Limb (tissue), 2 donors: ENCODE data around the gene NREP.

Source experiments
- DNase-seq, 2 donors: peaks; one replicate each; pipeline ENCODE4 v3.0.0-alpha.2; 2016; ENCODE audit errors: extremely low spot score in 2 of 2

Gene NREP, protein sequence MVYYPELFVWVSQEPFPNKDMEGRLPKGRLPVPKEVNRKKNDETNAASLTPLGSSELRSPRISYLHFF

DNA sequence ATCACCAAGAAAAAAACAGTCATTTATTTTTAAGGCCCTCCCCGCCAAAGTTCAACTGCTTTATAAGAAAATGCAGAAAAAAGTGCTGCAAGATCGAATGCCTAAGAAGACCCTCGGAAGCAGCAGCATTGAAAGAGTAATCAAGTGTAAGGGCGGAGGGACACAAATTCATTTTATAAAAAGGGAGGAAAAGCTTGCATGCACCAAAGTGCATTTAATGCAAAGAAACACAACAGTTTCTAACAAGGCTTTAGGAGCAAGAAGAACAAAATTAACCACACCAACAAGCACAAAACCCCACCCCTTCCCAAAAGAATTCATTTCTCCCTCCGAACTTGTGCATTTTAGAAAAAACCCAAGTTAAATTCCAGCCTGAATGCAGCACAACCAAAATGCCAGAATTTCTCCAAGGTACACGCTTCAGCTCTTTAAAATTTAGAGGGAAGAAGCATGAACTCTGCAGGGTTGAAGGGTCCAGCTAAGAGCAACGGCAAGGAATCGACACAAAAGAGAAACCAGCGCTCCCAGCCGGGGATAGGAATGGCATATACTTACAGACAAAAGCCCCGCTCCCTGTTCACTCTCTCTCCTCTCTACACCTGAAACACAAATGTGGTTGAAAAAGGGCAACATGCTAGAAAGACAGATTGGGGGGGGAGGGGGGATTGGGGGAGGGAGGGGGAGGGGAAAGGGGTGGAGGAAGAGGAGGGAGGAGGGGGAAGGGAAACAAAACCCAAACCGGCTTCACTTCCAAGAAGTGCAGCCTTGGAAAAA lies at the start of gene NREP:
Gene NREP (minus strand): TSS at position 614 of the 774 bp plus-strand sequence. CDS start 1,422 bp downstream, outside the sequence.
- DNase-seq = peak in 1 of 2 donors; percentile 63

DNA sequence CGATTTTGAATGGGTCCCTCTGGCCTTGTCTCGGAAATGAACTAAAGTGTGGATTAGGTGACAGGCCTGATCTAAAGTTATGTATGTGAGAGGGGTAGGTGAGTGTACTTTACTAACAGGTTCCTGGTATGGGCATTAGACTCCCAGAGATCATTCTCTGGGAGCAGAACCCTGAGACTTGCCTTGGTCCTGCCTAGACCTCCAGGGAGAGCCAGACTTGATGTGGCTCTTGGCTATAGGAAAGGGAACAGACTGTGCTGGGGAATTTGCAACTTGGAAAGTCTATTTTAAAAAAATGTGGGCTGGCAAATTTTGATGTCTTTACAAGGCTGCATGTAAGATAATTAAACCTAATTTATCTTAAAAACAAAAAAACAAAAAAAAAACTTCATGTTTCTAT lies 49.8 kb upstream of the NREP start:
- no peak for DNase-seq

DNA sequence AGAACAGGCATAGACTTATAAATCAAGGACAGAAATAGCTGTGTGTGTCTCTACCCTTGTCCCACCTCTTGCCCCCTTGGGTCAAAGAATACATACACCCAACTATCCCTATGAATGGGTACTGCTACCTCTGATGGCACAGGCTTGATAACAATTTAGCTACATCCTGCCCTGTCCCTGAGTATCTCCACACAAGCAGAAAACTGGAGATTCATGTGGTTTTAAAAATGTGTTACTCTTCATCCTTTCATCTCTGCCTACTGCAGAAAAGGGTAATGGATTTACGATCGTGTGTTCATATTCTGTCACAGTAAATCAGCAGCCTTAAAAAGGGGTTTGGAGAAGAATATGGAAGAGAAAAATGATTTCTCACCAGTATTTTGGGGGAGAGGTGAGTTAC lies 49.2 kb upstream of the NREP start:
- DNase-seq = no peak

DNA sequence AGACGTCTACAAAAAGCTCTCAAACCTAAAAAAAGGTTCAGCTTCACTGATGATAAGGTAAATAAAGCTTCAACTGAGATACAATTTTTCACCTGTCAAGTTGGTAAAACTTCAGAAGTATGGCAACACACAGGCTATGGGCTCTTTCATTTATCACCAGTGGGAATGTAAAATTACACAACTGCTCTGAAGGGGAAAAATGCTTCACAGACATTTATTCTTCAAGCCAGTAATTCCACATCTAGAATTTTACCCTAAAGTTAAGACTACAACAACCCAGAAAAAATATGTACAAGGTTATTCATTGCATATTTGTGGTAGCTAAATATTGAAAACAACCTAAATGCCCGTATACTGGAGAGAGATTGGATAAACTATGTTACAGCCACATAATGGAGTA lies 48.1 kb upstream of the NREP start:
- DNase-seq = no peak

DNA sequence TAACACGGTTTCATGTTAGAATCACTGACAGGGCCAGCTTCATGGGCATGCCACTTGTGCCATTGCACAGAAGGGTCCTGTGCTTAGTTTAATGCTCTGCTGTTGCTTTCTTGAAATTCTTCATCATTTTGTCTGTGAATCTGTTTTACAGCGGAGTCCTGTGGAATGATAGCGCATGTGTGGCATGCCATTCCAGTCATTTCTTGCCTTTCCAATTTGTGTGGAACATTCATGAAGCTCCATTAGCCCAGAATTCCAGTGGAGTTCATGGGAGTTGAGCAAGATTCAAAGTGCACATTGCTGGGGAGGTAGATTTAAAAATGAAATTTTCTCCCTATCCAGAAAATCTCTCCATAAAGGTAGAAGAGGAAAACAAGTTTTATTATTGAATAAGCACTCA lies 43.4 kb upstream of the NREP start:
- DNase-seq = no peak

DNA sequence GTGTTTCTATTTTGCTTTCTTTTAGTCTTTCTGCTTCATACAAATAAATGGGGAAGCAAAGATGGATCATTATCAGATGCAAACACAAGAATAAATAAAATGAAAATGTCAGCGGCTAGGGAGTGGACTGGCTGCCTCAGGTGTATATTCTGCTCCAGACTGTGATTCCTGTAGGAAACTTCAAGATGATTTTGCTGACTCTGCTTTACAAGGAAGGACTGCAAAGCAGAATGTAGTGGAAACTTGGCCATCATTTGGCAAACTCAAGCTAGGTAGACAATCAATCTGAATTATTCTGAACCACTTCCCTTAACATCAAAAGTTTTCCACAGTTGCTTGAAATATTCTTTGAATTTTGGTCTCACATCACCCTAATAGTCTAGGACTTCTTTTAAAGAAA lies 38.1 kb upstream of the NREP start:
- DNase-seq = no peak

DNA sequence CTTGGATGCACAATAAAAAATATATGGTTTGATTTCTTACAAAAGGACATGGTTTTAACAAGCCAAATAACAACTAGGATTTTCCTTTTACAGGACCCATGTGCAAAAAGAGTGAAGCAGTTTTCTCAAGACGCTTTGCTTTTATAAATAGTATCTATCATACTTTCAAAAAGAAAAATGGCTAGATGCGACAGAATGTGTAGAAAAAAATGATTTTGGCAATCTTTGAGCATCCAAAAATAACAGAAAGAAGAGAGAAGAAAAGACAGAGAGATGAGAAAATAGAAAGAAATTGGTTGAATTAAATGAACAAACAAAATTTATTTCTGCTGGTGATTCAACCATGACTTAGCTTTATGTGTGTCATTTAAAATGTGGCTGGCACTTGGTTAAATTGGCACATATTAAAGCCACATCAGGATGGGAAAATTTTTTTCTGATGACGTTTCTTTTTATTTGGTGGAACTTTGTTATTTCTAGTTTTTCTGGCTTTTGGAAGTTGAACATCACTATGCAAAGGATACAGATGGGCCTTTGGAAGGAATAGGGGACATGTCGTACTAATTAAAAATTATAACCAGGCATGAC lies 35.6 kb upstream of the NREP start:
- no peak for DNase-seq

DNA sequence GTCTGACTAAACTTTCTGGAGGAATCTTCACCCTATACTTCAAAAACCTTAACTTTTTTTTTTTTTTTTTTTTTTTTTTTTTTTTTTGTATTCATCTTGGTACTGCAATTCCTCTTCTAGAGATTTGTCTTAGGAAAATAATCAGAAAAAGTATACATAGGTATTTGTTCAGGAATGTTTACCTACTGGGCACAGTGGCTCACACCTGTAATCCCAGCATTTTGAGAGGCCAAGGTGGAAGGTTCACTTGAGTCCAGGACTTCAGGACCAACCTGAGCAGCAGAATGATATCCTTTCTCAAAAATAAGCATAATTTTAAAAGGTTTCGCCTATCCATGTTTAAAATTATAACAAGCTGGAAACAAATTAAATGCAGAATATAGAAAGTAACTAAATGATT lies 33.3 kb upstream of the NREP start:
- no peak for DNase-seq

DNA sequence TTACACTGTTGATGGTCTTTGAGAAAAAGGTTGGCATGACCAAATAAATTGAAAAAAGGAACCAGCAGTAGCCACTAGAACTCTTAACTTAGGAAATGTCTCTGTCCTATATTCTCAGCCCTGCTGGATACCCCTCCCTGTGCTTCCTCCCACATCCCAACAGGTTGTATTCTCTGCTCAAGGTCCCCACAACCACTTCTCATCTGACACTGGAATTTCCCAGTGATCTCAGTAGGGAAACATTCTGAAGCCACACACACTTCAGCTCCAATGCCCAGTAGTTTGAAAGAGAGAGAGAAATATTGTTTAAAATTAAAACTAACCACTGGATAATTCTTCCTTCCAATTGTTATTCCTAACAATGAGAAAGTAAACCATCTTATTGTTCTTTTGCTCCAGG lies 30.0 kb upstream of the NREP start:
- no peak for DNase-seq

DNA sequence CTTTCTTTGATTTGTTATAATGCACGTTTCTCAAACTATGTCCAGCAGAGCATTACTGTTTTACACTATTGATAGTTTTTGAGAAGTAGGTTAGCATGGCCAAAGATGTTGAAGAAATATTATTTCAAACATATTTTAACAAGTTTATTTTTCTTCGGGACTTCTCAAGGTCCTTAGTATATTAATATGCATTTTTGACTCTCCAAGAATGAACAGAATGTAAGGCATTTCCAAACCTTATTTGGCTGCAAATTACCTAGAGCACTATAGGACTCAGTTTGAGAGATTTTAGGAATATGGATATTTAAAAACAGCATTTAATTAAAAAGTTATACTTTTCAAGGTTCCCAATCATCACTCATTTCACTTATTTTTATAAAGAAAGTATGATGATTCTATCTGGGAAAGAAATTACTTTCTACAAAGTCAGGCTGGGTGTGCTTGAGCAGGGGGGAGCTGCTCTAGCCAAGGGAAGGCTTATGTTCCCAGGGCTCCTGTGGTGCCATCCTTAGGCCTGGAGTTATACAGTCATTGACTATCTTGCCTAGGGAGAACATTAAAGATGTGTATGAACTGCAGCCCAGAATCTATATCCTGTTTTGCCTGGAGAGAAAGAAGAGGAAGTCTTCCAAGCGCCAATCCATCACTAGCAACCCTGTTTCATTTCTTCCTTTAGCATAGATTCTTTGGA lies 27.6 kb upstream of the NREP start:
- no peak for DNase-seq

DNA sequence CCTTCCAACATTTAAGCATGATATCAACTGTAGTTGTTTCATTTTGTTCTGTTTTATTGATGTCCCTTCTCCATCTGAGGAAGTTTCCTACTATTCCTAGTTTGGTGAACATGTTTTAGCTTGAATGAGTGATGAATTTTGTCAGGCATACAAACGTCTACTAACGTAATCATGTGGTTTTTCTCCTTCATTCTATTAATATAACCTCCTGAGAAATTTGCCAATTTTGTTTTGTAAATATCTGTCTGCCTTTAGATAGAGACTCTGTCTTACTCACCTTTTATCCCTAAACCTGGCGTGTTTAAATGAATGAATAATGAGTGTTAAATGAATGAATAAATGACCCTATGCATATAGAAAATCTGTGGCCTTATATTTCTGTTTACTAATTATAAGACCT lies 26.5 kb upstream of the NREP start:
- no peak for DNase-seq

DNA sequence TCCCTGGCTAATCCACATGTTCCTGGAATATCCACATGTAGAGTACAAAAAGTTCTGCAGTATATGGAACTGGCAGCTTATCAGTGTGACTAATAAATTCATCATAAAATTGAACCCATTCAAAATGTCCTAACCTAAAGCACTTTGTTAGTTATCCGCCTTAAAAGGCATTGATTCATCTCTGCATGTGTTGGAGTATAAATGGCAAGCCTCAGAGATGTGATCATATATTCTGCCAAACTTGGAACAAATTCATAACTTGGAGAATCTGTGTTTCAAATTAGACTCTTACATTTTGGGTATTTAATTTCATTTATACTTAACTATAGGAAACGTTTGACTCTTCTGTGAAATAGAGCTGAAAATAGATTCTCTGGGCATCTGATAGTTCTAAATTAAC lies 25.2 kb upstream of the NREP start:
- DNase-seq = peak in 1 of 2 donors; percentile 63

DNA sequence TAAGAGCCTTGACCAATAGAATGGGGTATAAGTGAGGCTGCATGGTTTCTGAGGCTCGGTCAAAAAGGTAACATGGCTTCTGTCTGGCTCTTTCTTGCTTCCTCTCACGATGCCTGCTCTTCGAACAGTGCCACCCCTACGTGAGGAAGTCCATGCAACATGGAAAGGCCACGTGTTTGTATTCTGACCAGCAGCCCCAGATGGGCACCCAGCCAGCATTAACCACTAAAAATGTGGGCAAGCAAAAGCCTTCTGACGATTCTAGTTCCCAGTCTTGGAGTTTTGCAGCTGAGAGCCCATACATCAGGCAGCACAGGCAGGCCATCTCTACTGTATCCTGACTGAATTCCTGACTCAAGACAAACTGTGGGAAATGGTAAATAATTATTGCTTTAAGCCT lies 24.2 kb upstream of the NREP start:
- DNase-seq = no peak

DNA sequence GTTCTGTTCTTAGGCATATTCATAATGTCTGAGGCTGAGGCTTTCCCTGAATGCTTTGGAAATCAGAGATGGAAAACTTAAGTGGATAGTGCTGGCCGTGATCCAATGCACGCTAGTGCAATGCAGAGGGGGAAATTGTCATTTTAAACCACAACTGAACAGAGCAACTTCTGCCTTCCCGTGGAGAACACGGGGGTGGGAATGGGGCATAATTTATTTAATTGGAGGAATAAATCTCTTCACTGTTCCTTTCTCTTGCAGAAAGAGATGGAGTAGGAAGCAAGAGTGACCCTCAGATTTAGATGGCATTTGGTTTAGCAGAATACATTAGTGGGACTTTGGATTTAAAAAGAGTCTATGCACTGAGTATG lies 22.9 kb upstream of the NREP start:
- peak; percentile 51 to 66 for DNase-seq

DNA sequence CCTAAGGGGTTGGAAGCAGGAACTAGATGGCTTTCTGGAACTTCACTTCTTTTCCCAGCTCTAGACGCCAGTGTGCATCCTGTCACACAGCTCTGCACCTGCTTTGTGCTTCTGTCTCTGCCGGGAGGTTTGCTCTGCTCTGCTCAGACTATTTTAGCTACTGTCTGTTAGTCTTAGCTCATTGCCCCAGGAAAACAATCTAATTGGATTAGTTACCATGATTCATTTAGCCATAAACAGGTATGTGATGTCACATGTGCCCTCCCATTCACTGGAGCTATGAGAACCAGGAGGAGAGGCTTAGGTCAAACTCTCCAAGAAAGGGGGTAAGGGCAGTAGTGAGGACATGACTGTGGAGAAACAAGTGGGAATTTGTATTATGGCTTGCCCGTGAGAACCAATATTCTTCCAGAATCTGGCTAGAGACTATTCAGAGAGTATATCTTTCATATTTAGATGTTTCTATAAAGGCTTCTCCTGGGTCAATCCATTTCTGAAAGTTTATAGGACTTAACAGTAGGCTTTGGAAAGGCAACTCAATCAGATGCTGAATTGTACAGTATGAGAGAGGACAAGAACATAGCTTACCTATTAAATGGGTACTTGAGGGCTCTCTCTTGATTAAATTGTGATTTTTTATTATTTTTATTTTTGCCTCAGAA lies 22.4 kb upstream of the NREP start:
- DNase-seq = no peak

DNA sequence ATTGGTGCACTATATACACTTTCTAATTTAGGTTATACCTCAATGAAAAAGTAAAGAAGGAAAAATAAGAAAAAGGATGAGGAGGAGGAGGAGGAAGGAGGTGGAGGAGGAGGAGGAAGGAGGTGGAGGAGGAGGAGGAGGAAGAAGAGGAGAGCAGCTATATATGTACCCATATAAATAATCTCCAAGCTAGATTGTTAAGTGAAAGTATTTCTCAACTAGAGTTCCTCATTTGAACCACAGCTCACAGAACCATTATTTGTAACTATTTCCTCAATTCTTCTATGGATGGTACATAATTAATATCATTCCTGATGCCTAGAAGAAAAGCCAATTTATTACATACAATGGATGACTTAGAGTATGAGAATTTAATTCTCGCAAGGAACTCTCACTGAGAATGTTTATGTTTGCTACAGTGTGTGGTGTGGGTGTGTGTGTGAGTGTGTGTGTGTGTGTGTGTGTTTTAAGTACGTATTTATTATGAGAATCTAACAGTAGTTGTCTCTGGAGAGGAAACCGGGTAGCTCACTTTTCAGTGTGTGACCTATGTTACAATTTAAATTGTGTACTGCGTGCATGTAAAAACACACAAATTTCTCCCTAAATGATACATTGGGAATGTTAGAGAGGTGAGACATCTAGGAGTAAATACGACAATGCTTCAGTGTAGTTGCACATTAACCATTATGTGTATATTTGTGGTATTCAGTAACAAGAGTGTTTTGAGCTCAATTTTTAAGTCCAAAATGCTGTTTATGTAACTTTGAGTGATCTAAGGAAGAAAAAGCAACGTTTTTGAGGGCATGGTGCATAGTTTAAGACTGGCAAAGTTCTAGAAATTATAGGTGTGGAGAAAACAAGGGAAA lies 20.2 kb upstream of the NREP start:
- no peak for DNase-seq

DNA sequence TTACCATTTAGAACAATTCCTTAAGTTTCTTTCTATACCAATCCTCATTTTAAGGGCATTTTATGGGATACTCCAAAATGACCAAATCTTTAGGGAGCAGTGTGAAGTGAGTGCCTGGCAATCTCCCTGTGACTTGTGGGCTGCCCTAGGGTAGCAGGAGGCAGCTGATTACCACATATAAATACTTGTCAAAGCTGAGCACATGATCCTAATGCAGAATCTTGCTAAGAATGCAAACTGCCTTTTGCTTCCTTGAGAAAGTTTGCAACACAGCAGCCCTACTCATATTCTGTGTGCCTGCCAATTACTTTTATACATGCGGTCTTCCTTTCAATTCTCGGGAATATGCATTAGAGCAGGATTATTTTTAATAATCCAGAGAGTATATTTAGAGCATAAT lies 18.2 kb upstream of the NREP start:
- no peak for DNase-seq

DNA sequence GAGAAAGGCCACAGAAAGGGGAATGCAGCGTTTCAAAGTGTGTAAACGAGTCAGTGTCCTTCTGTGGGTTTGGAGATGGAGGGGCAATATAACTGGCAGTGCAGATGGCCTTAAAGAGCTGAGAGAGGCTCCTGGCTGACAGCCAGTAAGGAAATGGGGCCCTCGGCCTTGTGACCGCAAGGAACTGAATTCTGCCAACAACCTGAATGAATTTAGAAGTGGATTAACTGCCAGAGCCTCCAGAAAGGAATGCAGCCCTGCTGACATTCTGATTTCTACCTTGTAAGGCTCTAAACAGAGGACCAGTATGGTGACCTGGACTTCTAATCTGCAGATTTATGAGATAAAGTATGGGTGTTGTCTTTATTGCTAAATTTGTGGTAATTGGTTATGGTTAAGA lies 17.5 kb upstream of the NREP start:
- DNase-seq = peak; percentile 71

DNA sequence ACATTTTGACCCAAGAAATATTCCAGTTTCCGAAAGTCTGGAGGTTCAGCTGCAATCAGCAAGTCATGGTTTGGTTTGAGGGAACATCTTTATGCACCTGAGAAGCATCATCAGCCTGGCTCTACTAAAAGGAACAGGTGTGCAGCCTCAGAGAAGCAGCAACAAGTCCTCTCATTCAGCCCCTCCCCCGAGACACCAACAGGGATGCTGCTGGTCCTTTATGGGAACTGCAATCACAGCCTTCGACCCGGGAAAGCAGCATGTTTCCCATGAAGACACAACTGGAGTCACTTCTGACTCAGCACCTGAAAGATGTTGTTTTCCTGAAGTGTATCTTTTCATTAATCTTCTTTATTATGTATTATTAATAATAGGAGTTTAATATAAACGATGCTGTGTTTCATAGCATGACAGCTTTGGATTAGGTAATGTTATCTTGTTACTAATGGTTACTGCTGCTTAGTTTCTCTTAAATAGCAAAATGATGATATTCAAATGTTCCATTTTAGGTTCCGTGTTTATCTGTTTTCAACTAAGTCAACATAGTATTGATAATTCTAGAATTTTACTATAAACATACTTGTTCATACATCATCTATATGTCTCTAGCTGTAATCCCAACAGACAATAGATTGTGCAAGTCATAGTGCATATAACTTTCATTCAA lies 15.6 kb upstream of the NREP start:
- no peak for DNase-seq

DNA sequence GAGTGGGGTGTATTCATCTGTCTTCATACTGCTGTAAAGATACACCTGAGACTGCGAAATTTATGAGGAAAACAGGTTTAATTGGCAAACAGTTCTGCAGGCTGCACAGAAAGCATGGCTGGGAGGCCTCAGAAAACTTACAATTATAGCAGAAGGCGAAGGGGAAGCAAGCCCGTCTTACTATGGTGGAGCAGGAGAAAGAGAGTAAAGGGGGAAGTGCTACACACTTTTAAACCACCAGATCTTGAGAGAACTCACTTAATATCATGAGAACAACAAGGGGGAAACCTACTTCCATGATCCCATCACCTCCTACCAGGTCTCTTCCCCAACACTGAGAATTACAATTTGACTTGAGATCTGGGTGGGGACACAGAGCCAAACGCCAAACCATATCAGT lies 12.5 kb upstream of the NREP start:
- no peak for DNase-seq
